ENCODE measurements around the gene IREB2.

The IREB2 gene

DNA sequence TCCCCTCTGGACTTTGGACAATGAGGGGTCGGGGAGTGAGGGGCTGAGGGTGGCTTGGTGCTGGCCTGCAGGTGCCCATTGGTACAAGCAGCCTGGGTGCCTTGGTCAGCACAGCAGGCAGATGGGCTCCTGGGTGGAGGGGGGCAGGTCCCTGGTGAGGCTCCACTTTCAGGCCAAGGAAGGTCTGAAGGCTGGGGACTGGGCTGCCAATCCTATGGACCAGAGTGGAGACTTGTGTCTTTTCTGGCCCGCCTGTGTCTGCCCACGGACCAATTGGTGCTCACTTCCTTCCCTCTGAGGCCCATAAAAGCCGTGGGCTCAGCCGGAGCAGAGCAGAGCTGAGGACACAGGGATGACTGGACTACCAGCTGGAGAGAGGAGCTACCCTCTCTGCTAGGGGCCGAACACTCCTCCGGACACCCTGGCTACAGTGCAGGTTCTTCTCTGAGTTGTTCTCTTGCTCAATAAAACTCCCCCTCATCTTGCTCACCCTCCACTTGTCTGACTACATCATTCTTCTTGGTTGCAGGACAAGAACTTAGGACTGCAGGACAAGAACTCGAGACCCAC lies 31.9 kb upstream of the IREB2 start:
- TF ChIP-seq, protein P1, sequence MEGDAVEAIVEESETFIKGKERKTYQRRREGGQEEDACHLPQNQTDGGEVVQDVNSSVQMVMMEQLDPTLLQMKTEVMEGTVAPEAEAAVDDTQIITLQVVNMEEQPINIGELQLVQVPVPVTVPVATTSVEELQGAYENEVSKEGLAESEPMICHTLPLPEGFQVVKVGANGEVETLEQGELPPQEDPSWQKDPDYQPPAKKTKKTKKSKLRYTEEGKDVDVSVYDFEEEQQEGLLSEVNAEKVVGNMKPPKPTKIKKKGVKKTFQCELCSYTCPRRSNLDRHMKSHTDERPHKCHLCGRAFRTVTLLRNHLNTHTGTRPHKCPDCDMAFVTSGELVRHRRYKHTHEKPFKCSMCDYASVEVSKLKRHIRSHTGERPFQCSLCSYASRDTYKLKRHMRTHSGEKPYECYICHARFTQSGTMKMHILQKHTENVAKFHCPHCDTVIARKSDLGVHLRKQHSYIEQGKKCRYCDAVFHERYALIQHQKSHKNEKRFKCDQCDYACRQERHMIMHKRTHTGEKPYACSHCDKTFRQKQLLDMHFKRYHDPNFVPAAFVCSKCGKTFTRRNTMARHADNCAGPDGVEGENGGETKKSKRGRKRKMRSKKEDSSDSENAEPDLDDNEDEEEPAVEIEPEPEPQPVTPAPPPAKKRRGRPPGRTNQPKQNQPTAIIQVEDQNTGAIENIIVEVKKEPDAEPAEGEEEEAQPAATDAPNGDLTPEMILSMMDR (IDR thresholded peaks at IDR 0.05; ENCODE audit: low read depth, low read length): no peak
- DNase-seq (ENCODE audit: extremely low read depth, low read depth): no peak

DNA sequence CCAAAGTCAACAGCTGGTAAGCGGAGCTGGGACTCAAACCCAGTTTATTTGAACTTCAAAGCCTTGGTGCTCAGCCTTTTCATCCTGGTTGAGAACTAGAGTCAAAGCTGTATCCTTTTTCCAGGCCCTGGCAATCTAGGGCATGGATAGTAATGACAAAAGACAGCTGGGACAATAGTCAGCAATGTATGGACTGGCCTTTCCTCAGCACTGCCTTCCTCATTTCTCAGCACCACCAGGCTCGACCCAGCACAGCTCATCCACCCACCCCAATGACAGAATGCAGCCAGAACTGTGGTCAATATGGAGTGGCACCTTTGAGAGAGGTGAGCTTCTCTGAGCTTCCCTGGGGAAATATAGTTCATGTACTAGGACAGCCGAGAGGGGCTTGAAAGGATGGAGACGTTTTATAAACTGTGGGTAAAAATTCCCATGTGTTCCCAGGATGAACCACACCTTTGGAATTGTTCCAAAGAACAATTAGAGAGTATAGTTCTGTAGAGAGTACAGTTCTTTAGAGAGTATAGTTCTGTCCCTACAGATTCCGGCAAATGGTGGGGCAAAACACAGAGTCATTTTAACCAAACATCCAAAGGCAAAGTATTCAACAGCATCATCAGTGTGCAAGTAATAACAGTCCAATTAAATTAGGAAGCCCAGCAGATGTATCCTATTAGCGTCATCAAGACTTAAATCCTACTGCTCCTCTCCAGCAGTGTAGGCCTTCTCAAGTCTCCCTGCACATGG lies 30.2 kb upstream of the IREB2 start:
- TF ChIP-seq, protein P1 (IDR thresholded peaks at IDR 0.05; ENCODE audit: low read depth, low read length): no peak

DNA sequence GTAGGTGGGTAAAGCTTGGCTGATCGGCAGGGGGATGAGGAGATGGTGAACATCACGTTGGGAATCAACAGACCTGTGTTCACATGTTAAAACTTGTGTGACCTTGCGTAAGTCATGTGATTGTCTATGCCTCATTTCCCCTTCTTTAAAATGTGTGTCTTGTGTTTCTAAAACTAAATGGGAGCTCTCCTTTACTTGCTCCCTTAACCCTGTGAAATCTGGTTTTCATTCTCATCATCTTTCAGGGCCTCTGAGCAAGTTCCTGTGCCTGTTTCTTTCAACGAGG lies 29.7 kb upstream of the IREB2 start:
- no peak for DNase-seq (ENCODE audit: extremely low read depth, low read depth)
- TF ChIP-seq, protein P1 (IDR thresholded peaks at IDR 0.05; ENCODE audit: low read depth, low read length): no peak

More for the DNA sequence above, 30.2 kb upstream of the IREB2 start:
- no peak for DNase-seq (ENCODE audit: extremely low read depth, low read depth)

DNA sequence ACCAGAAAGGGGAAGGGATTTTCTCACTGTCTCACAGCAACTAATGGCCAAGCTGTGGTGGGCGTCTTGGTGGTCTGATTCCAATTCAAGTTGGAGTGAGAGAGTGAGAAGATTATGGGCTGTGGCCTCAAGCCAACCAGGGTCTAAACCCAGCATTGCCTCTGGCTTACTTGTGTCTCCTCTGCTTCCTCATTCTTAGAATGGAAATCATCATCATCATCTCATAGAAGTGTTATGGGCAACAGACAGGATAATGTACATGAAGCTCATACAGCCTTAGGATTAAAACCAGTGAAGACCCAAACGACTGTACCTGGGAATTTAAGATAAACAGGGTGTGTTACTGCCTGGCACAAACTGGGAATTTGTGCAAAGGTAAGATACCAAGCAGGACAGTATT lies 29.1 kb upstream of the IREB2 start:
- no peak for DNase-seq (ENCODE audit: extremely low read depth, low read depth)
- TF ChIP-seq, protein P1 (IDR thresholded peaks at IDR 0.05; ENCODE audit: low read depth, low read length): no peak

DNA sequence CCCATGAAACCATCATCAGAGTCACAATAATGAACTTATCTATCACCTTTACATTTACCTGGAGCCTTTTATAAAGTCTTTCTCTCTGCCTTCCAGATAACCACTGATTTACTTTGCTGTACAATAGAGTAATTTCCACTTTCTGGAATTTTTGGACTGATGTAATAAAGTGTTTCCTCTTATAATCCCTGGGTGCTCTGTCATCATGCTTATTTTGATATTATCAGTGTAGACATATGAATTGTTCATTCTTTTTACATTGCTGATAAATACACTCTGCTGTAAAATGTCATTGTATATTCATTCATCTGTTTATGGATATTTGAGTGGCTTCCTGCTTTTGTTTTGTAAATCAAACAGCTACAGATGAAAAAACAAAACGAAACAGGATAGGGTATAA lies 27.0 kb upstream of the IREB2 start:
- TF ChIP-seq, protein P1 (IDR thresholded peaks at IDR 0.05; ENCODE audit: low read depth, low read length): no peak
- no peak for DNase-seq (ENCODE audit: extremely low read depth, low read depth)

DNA sequence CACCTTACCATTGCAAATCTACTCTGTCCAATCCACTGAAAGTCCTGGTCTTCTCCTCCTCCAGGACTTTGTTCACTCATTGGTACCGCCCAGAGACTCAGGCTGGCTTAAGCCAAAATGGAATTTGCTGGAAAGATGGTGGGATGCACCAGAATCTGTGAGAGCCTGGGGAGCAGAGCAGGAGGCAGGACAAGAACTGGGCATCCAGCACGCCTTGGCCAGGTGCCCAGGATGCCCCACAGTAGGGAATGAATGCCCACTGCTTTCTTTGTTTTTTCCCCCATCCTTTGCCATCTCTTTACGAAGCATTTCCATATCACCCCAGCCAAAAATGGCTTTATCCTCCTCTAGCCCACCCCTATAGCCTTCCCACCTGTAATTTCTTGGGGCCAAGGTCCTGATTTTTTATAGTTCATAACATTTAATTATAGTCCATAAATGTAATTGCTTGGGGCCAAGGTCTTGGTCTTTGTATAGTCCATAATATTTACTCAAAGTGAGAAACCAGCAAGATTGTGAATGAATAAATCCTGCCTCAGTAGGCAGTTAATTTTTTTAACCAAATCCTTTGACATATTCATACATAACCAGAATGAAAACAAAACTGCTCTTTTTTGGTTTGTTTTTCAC lies 23.3 kb upstream of the IREB2 start:
- TF ChIP-seq, protein P1 (IDR thresholded peaks at IDR 0.05; ENCODE audit: low read depth, low read length): no peak
- no peak for DNase-seq (ENCODE audit: extremely low read depth, low read depth)

DNA sequence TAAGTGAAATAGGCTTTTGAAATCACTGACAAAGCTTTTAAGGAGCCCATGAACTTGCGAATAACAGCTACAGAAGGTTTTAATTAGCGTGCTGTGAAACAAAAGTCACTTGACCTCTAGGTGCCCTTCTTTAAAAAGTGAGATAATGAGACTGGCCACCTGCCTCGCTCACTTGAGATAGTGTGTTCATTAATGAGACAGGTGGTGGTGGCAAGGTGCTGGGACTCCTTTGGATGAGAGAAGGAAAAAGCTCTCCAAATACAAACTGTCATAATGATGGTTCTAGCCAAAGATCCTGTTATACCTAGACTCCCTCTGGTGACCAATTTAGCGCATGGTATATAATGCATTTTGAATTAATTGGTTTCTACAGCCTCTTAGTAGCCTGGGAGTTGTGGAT lies 22.7 kb upstream of the IREB2 start:
- no peak for DNase-seq (ENCODE audit: extremely low read depth, low read depth)
- TF ChIP-seq, protein P1 (IDR thresholded peaks at IDR 0.05; ENCODE audit: low read depth, low read length): peak; percentile 44
